Hepatocyte (in vitro differentiated cells): ENCODE data around the gene FAM241A. TPM values are rescaled to one million over a fixed set of nuclear protein-coding genes. Genes with fewer than 3 reads are reported as not detected.

Experiments
- DNase-seq: peaks from one replicate; pipeline ENCODE4 v3.0.0-alpha.2; 2016; ENCODE audit warnings: low spot score
- H2AFZ ChIP-seq: fragments of 200-600 bp; sonication (generic); 2 replicates; pipeline ENCODE4 v1.6.0; 2016; ENCODE audit warnings: antibody characterized with exemption, mild to moderate bottlenecking
- H3K27ac ChIP-seq: fragments of 200-600 bp; sonication (generic); 2 replicates; pipeline ENCODE4 v1.5.1; 2016; ENCODE audit warnings: mild to moderate bottlenecking
- H3K27me3 ChIP-seq: fragments of 200-600 bp; sonication (generic); 2 replicates; pipeline ENCODE4 v1.6.1; 2016
- H3K36me3 ChIP-seq: fragments of 200-600 bp; sonication (generic); replicated peaks from 2 replicates; pipeline ENCODE4 v1.5.1; 2016; ENCODE audit warnings: low read depth; ENCODE audit not compliant: insufficient read depth
- H3K4me1 ChIP-seq: fragments of 200-600 bp; sonication (generic); 2 replicates; pipeline ENCODE4 v1.5.1; 2016; ENCODE audit warnings: mild to moderate bottlenecking, moderate library complexity; ENCODE audit not compliant: insufficient read depth
- H3K4me2 ChIP-seq: fragments of 200-600 bp; sonication (generic); 2 replicates; pipeline ENCODE4 v1.6.0; 2016
- H3K4me3 ChIP-seq: fragments of 200-600 bp; sonication (generic); 2 replicates; pipeline ENCODE4 v1.5.1; 2016; ENCODE audit warnings: mild to moderate bottlenecking
- H3K79me2 ChIP-seq: fragments of 200-600 bp; sonication (generic); 2 replicates; pipeline ENCODE4 v1.6.0; 2017; ENCODE audit warnings: mild to moderate bottlenecking
- H3K9me2 ChIP-seq: fragments of 200-600 bp; sonication (generic); replicated peaks from 2 replicates; pipeline ENCODE4 v1.6.0; 2017; ENCODE audit warnings: mild to moderate bottlenecking; ENCODE audit not compliant: insufficient read depth
- H3K9me3 ChIP-seq: fragments of 200-600 bp; sonication (generic); 2 replicates; pipeline ENCODE4 v1.5.1; 2016; ENCODE audit warnings: low read depth, mild to moderate bottlenecking
- H4K20me1 ChIP-seq: fragments of 200-600 bp; sonication (generic); 2 replicates; pipeline ENCODE4 v1.6.0; 2016; ENCODE audit warnings: mild to moderate bottlenecking; ENCODE audit not compliant: insufficient read depth, poor library complexity, severe bottlenecking
- CTCF ChIP-seq: fragments of 200-600 bp; sonication (generic); IDR thresholded peaks from 2 replicates; pipeline ENCODE4 v1.5.1; 2016; ENCODE audit warnings: antibody characterized with exemption, mild to moderate bottlenecking; ENCODE audit not compliant: poor library complexity
- EZH2 ChIP-seq: fragments of 200-600 bp; sonication (generic); IDR thresholded peaks from 2 replicates; pipeline ENCODE4 v1.6.1; 2016; ENCODE audit warnings: antibody characterized with exemption, mild to moderate bottlenecking, borderline replicate concordance
- EZH2phosphoT487 ChIP-seq: fragments of 200-600 bp; sonication (generic); IDR thresholded peaks from one replicate; pipeline ENCODE4 v1.6.1; 2018; ENCODE audit warnings: antibody characterized with exemption, mild to moderate bottlenecking, low read depth, moderate library complexity; ENCODE audit not compliant: unreplicated experiment, severe bottlenecking
- WGBS: methylation state at CpG from one replicate; pipeline ENCODE4 v1.1.6; 2016; ENCODE audit warnings: low lambda C conversion rate; ENCODE audit errors: missing lambda C conversion rate; 5-methylcytosine and 5-hydroxymethylcytosine counted together
- polyA plus RNA-seq: library from polyadenylated mRNA; unstranded; fragments of >200 nt; fragmentation: Nextera tagmentation; extraction: Ambion mirVana; gene quantifications from 2 replicates; pipeline ENCODE4 v1.2.1, GENCODE V29; 2016
- total RNA-seq: library from RNA; depleted of rRNA; stranded (reverse); fragments of >200 nt; gene quantifications from 2 replicates; pipeline ENCODE4 v1.2.3, GENCODE V29; 2014

FAM241A gene
- total and polyA plus RNA-seq, 2 experiments from 2014 or later: 2.3 to 3.2 TPM

- peaks cover 6% of the 10 kb centered on the region for H3K4me1 ChIP-seq
- no peaks in the 10 kb centered on the region for H3K79me2 ChIP-seq
- no peak overlapping the region for H3K27ac ChIP-seq
- no peak overlapping the region for H3K4me2 ChIP-seq
- H3K27me3 ChIP-seq: no peaks in the 10 kb centered on the region
- no peaks in the 10 kb centered on the region for H3K9me3 ChIP-seq
- 100% methylated on average over 2 of the region's 2 CpGs for WGBS
- H3K36me3 ChIP-seq: no peaks in the 10 kb centered on the region
- H3K4me3 ChIP-seq: no peak overlapping the region
- H3K9me2 ChIP-seq: no peaks in the 10 kb centered on the region
- TF ChIP-seq EZH2 (no peak), EZH2phosphoT487 (no peak), CTCF (no peak)
- DNase-seq: no peak
- no peaks in the 10 kb centered on the region for H4K20me1 ChIP-seq
- H2AFZ ChIP-seq: no peak overlapping the region
Observed at GRCh38 chr4:112120021-112120420, 25.2 kb upstream of the FAM241A start.

GRCh38 chr4:112125416-112125815, 19.8 kb upstream of the FAM241A start:
- Histone ChIP-seq H2AFZ (no peak overlapping the region), H3K27ac (no peak overlapping the region), H3K36me3 (no peaks in the 10 kb centered on the region), H3K27me3 (no peaks in the 10 kb centered on the region), H3K4me1 (no peaks in the 10 kb centered on the region), H3K79me2 (no peaks in the 10 kb centered on the region), H3K4me2 (no peak overlapping the region), H3K9me3 (no peaks in the 10 kb centered on the region), H4K20me1 (no peaks in the 10 kb centered on the region), H3K4me3 (no peak overlapping the region), H3K9me2 (no peaks in the 10 kb centered on the region)
- no peak for DNase-seq
- 64% methylated on average over 3 of the region's 3 CpGs for WGBS
- TF ChIP-seq EZH2 (no peak), EZH2phosphoT487 (no peak), CTCF (no peak)

GRCh38 chr4:112127048-112127637, 18.1 kb upstream of the FAM241A start:
- no peak overlapping the region for H2AFZ ChIP-seq

More at GRCh38 chr4:112127048-112127637, 18.1 kb upstream of the FAM241A start:
- TF ChIP-seq EZH2 (no peak), CTCF (no peak), EZH2phosphoT487 (no peak)
- no peak overlapping the region for H3K27ac ChIP-seq
- no peaks in the 10 kb centered on the region for H3K79me2 ChIP-seq
- no peaks in the 10 kb centered on the region for H3K9me3 ChIP-seq
- DNase-seq: no peak
- no peaks in the 10 kb centered on the region for H3K4me1 ChIP-seq
- no peaks in the 10 kb centered on the region for H3K27me3 ChIP-seq
- H3K36me3 ChIP-seq: no peaks in the 10 kb centered on the region
- H3K4me2 ChIP-seq: no peak overlapping the region
- 80% methylated on average over 2 of the region's 2 CpGs for WGBS
- no peaks in the 10 kb centered on the region for H3K9me2 ChIP-seq
- H3K4me3 ChIP-seq: no peak overlapping the region
- no peaks in the 10 kb centered on the region for H4K20me1 ChIP-seq
